GM10266 (cell line): Measurements from ENCODE around the gene CAMKV.
"Not testable (repeated sequence)": the region's sequence is repeated elsewhere in the genome, so short reads cannot be mapped to it uniquely, and the experiment has no call there.

ENCODE experiments used
- DNase-seq: peaks from one replicate; pipeline ENCODE4 v3.0.0; 2012; ENCODE audit errors: extremely low spot score
- CTCF ChIP-seq: IDR thresholded peaks from 2 replicates; pipeline ENCODE4 v1.5.1; 2012; ENCODE audit warnings: mild to moderate bottlenecking, low read depth; ENCODE audit not compliant: control insufficient read depth, insufficient read depth; ENCODE audit errors: missing control alignments

CAMKV gene

GRCh38 chr3:49826016-49826415 lies 43.7 kb downstream of the CAMKV start:
- no peak for TF ChIP-seq CTCF

GRCh38 chr3:49823131-49823530 lies 46.6 kb downstream of the CAMKV start:
- not testable (repeated sequence) for DNase-seq

More at GRCh38 chr3:49826016-49826415, 43.7 kb downstream of the CAMKV start:
- DNase-seq, result no peak

GRCh38 chr3:49813497-49814174 lies 56.1 kb downstream of the CAMKV start, which contains the start of gene UBA7:
Gene UBA7 (minus strand): TSS chr3:49813953. CDS start chr3:49813787, 166 bp downstream.
- peak; percentile 75 for DNase-seq
- no peak for TF ChIP-seq CTCF

GRCh38 chr3:49812916-49813496 lies 56.7 kb downstream of the CAMKV start:
- no peak for TF ChIP-seq CTCF
- DNase-seq, result no peak
